A549 (cell line): Measurements from ENCODE around the gene ZNRF3.

Experiments
- BHLHE40 ChIP-seq: IDR thresholded peaks from 2 replicates; pipeline ENCODE4 v1.6.1; 2012; ENCODE audit warnings: low read depth, low read length, inconsistent platforms
- ESRRA ChIP-seq: fragments of 150-350 bp; IDR thresholded peaks from 2 replicates; pipeline ENCODE4 v1.6.1; 2014; ENCODE audit warnings: mild to moderate bottlenecking, low read length, borderline replicate concordance
- KDM1A ChIP-seq: fragments of 200-600 bp; sonication (generic); IDR thresholded peaks from 2 replicates; pipeline ENCODE4 v1.6.1; 2016; ENCODE audit warnings: low read depth, mild to moderate bottlenecking
- MYC ChIP-seq: IDR thresholded peaks from 2 replicates; pipeline ENCODE4 v1.6.1; 2012; ENCODE audit warnings: mild to moderate bottlenecking, inconsistent platforms, low read length, improper control_type of control experiment, borderline replicate concordance
- POLR2A ChIP-seq: IDR thresholded peaks from 2 replicates; pipeline ENCODE4 v1.6.1; 2012; ENCODE audit warnings: mild to moderate bottlenecking, low read length
- TF ChIP-seq, protein P1 (sequence below): fragments of >200 bp; sonication (Bioruptor Twin); formaldehyde crosslinking; IDR thresholded peaks from 3 replicates; pipeline ENCODE4 v1.5.1; 2016

DNA sequence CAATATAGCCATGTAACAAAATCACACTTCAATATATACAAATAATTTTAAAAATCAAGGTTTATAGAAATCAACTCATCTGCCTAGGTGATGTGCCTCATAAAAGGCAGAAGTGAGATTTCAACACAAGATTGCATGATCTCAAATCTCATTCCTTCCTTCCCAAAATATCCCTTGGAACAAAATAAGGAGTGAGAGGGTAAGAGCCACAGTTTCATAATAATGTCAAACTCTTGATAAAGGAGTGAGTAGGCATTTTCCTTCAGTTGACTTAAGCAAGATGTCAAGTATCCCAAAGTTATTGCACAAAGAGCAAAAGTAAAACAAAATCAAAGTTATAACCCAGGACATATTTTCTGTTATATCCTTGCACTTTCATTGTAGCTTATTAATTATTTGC lies 97.0 kb downstream of the ZNRF3 start:
- TF ChIP-seq, protein P1, sequence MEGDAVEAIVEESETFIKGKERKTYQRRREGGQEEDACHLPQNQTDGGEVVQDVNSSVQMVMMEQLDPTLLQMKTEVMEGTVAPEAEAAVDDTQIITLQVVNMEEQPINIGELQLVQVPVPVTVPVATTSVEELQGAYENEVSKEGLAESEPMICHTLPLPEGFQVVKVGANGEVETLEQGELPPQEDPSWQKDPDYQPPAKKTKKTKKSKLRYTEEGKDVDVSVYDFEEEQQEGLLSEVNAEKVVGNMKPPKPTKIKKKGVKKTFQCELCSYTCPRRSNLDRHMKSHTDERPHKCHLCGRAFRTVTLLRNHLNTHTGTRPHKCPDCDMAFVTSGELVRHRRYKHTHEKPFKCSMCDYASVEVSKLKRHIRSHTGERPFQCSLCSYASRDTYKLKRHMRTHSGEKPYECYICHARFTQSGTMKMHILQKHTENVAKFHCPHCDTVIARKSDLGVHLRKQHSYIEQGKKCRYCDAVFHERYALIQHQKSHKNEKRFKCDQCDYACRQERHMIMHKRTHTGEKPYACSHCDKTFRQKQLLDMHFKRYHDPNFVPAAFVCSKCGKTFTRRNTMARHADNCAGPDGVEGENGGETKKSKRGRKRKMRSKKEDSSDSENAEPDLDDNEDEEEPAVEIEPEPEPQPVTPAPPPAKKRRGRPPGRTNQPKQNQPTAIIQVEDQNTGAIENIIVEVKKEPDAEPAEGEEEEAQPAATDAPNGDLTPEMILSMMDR, result no peak
- TF ChIP-seq POLR2A, result no peak
- TF ChIP-seq KDM1A, result no peak
- TF ChIP-seq MYC, result no peak
- no peak for TF ChIP-seq ESRRA
- TF ChIP-seq BHLHE40, result no peak
